Stimulated activated CD4-positive, alpha-beta T cell treated with anti-CD3 and anti-CD28 coated beads, TNF-alpha, amount 100 ng/mL, for 24 hours (primary cell): ENCODE results near the gene TBX10.
"Not testable (repeated sequence)": the region's sequence is repeated elsewhere in the genome, so short reads cannot be mapped to it uniquely, and the experiment has no call there.

ENCODE experiments used
- DNase-seq, 3 experiments: peaks; one replicate each; pipeline ENCODE4 v3.0.0-alpha.2; 2020; ENCODE audit warnings: low read depth in 3 of 3

TBX10 gene

DNA sequence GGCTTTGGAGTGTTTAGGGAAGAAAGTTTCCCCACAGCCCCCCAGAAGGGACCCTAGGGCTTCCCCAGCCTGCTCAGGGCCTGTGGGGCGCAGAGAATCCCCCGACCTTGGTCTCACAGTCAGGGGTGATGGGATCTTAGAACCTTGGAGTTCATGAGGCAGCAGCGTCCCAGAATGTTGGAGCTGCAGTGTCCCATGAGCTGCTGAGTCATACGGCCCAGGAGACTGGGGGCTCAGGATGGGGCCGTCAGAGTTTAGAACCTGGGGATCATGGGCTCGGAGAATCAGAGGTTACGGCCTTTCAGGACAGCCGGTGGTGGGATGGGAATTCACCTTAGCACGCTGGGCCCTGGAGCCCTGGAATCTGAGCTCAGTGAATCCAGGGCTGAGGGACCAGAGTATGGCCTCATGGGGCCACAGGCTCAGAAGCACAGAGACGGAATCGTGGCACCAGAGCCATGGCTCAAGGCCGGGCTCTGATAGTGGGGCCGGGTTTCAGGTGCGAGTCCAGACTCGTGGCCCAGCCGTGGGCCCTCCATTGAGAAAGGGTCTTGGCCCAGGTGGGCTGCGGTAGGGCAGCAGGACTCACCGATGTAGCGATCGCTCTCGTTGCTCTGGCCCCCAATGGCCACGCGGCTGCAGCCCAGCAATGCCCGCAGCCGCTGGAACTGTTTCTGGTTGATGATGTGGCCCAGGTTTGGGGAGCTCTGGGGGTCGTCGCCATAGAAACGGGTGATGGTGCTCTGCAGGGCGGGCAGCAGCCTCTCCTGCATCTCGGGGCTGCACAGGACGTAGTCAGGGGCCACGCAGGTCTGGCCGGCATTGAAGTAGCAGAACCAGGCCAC, 25.4 kb upstream of the TBX10 start:
- no peak for DNase-seq

DNA sequence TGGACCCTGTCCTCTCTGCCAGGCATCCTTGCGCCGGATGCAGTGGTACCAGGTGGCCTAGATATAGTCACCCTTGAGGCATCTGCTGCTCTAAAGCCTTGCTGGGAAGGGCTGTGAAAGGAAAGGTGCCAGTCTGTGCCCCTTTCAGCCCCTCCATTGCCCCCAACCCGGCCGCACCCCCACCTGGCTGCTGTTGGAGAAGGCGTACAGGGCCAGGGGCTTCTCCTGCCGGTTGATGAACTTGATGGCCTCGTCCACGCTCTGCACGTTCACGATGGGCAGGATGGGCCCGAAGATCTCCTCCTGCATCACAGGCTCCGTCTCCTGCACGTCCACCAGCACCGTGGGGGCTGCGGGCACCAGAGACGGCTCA, 24.6 kb upstream of the TBX10 start:
- DNase-seq = no peak

DNA sequence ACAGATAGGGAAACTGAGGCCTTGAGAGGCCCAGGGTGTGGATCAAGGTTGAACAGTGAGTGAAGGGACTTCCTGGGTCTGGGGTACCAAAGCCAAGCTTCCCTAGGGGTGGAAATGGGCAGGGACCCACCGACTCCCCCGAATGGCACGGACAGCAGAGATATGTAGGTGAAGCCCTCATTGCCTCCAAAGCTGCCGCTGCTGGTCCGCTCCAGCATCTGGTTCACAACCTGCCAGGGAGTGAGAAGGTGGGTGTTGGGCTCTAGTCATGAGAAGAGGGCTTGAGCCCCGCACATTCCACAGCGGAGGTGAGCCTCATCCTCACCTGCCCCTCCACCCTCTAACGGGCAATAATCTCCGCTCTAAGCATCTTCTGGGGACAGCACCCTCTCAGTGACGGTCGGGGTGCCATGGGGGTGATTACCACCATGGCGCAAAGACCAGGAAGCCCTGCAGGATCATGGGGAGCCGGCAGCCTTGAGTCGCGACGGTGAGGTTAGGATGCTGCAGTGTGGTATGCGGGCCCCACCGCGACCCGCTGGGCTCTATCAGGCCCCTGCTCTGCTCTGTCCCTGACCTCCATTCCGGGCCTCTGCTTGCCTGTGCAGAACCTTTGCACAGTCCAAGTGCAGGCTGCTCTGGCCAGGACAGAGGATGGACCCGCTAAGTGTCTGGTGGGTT, 24.1 kb upstream of the TBX10 start:
- no peak for DNase-seq

DNA sequence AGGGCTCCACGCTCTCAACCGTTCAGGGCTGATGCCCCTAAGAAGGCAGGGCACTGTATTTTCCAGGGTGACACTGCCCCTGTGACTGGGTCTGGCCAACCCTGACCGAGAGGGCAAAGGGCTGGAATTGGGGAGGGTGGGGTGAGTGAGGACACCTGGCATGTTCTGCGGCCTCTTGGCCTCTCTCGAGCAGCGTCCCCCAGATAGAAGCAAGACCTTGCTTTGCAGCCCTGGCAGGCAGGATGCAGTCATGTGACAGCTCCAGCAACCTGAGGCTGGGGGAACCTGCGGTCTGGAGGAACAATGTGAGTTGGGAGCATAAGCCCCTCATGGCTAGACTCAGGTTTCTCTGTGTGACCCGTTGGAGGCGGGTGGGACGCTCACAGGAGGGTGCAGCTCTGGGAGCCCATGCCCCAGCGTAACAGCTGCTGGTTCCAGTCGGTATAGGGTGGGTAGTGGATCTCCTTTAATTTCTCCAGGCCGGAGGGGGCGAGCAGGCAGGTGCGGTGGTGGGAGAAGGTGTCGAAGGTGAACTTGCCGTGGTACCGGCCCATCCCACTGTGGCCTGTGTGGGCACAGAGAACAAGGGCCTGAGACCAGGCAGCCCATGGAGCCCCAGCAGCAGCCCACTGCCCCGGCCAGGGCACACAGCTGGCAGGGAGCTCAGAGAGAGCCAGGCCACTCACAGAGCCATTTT, 23.4 kb upstream of the TBX10 start:
- no peak for DNase-seq

DNA sequence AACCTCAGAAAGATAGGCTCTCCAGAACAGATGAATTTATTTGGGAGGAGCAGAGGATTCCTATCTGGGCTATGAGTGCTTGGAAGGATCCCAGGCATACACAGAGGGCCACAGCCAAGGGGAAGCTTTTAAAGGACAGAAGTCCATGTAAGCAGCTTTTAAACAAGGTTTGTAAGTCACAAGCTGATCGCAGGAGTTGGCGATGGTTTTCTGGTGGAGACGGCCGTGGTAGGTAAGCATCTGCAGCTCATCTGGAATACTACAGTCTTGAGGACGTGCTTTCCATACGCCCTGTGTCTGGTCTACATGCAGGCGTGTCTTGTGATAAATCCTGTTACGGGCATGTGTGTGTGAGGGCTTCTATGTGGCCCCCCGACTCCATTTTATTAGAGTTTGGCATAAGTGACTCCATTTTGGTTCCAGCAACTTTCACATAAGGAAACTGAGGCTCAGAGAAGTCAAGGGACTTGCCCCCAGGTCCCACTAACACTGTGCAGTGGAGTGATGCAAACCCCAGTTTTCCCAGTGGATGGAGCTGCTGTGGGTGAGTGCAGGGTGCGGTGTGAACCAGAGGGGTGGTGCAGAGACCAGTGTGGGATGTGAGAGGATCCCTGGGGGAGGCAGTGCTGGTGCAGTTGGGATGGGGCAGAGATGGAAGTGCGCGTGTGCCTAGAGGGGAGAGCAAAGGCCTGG, 22.7 kb upstream of the TBX10 start:
- DNase-seq = no peak

DNA sequence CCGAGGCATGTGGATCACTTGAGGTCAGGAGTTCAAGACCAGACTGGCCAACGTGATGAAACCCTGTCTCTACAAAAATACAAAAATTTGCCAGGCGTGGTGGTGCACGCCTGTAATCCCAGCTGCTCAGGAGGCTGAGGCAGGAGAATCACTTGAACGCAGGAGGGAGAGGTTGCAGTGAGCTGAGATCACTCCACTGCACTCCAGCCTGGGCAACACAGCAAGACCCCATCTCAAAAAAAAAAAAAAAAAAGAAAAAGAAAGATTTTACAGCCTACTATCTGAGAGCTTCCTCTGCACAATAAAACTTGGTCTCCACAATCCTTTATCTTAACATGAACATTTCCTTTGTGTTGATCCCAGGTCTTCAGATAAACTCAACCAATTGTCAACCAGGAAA, 21.2 kb upstream of the TBX10 start:
- not testable (repeated sequence) for DNase-seq

DNA sequence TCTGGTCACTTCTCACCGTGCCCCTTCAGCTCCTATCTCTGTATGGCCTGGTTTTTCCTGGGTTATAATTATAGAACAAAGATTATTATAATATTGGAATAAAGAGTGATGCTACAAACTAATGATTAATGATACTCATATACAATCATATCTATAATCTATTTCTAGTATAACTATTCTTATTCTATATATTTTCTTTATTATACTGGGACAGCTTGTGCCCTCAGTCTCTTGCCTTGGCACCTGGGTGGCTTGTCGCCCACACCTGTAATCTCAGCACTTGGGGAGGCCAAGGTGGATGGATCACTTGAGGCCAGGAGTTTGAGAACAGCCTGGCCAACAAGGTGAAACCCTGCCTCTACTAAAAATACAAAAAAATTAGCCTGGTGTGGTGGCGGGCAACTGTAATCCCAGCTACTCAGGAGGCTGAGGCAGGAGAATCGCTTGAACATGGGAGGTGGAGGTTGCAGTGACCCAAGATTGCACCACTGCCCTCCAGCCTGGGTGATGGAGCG, 20.1 kb upstream of the TBX10 start:
- DNase-seq = not testable (repeated sequence)

DNA sequence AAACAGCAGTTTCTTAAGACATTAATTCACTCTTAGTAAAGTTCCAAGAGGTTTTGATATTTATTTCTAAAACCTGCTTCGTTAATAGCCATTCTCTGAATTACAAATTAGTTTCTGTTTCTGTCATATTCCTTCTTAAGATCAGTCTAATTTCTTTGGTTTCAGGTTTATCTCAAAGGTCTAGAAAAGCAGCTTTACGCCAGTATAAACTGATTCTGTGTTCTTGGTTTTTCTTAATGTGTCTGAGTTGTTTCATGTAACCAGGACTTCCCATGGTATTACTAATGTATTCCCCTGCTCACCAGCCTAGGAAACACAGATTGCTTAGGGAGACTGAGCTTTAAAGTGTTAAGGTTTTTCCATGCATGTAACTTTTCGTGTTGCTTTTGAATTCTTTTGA, 17.7 kb upstream of the TBX10 start:
- DNase-seq = no peak

DNA sequence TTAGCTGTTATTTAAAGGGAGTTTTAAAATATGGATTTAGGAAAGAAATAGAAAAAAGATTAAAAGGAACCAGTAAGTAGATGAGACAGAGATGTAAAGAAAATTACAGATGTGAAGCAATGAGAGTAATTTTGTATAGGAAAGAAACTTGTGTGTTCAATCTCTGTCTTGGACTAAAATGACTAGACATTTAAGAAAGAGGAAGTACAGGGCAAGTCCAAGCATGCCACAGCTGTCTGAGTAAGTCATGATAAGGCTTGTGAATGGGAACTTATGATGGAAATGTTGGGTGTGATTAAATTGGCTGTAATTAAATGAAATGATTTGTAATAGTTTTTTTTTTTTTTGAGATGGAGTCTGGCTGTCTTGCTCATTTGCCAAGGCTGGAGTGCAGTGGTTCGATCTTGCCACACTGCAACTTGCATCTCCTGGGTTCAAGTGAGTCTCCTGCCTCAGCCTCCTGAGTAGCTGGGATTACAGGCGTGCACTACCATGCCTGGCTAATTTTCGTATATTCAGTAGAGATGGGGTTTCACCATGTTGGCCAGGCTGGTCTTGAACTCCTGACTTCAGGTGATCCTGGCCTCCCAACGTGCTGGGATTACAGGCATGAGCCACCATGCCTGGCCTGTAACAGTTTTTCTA, 16.8 kb upstream of the TBX10 start:
- DNase-seq = no peak

DNA sequence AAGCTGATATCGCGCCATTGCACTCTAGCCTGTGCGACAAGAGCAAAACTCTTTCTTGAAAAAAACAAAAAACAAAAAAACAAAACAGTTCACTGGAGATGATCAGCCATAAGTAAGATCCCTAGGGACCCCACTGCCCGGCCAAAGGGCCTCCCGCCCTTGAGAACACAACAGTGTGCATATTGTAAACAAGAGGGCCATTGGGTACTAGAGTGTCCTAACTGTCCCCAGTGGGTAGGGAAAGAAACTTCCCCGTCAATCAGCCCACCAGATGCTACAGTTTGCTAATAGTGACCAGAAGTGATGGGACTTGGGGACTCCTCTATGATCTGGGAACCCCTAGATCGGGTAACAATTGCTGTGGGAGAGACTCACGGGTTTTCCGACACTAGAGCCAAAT, 14.7 kb upstream of the TBX10 start:
- DNase-seq = no peak

DNA sequence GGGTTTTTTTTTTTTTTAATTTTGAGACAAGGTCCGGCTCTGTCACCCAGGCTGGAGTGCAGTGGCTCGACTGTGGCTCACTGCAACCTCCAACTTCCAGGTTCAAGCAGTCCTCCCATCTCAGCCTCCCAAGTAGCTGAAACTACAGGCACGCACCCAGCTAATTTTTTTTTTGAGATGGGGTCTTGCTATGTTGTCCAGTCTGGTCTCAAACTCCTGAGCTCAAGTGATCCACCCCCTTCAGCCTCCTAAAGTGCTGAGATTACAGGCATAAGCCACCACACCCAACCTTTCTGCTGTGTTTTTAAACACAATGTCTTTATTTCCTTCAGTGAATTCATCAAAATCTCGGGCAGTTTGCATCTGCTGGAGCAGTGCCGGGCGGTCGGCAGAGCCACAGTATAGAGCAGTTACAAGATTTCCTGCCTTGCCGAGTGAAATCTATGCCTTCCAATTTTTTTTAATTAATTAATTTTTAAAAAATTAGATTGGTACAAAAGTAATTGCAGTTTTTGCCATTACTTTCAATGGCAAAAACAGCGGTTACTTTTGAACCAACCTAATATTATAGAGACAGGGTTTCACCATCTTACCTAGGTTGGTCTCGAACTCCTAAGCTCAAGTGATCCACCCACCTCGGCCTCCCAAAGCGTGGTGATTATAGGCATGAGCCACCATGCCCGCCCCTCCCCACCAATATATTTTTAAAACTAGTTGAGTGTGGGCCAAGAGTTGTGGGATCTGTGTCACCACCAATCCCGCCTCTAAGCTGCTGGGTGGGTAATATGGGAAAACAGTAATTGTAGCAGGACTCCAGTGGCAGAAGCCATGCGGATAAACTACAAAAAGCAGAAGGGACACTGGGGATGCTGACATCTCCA, 13.6 kb upstream of the TBX10 start:
- no peak for DNase-seq

DNA sequence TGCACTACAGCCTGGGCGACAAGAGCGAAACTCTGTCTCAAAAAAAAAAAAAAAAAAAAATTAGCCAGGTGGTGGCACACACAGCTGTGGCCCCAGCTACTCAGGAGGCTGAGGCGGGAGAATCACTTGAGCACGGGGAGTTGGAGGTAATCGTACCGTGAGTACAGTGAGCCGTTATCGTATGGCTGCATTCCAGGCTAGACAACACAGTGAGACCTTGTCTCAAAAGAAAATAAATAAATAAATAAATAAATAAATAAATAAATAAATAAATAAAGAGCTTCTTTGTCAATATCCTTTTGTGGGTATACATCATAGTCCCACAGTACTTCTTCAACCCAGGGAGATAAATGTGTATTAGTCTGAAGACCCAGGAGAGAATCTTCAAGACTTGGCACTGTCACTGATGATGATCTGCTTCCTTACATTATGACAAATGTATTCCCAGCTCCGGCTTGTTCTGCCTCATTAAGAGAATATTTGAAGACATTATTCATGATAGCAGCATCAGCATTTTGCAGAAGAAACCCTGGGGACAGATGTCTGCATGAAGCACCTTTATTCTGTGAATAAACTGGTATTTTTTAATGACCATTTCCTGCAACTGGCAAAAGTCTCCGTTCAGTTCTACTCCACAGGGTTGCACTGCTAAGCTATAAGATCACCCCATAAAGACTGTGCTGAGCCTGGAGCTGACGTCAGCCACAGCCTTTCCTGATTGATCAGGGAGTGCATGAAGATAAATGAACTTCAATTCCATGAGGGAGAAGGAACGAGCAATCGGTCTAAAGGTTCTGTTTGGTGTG, 12.6 kb upstream of the TBX10 start:
- DNase-seq = no peak

DNA sequence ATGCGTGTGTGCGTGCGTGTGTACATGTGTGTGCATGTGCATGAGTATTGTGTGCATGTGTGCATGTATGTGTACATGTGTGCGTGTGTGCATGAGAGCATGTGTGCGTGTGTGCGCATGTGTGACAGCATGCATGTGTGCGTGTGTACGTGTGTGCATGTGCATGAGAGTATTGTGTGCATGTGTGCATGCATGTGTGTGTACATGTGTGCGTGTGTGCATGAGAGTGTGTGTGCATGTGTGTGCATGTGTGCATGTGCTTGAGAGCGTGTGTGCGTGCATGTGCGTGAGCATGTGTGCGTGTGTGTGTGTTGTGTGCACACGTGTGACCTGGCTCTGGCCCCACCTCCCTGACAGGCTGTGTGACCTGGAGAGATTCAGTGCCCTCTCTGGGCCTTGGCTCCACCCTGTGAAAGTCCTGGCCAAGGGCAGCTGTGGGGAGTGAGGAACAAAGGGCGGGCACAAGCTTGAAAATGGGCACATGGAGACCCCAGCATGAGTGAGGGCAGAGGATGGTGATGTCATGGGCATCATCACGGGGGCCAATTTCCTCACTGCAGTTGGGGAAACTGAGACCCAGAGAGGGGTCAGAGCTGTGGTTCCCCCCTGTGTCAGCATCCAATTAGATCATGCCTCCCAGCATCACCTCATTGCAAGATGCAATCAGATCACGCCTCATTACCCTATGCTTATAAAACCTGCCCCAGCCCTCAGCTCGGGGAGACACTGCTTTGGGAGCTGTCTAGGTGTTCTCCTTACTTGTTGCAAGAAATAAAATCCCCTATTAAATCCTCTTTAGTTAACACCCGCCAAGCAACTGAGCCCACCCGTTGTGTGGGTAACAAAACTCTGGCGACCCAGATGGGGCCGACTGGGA, 10.3 kb upstream of the TBX10 start:
- DNase-seq = no peak

DNA sequence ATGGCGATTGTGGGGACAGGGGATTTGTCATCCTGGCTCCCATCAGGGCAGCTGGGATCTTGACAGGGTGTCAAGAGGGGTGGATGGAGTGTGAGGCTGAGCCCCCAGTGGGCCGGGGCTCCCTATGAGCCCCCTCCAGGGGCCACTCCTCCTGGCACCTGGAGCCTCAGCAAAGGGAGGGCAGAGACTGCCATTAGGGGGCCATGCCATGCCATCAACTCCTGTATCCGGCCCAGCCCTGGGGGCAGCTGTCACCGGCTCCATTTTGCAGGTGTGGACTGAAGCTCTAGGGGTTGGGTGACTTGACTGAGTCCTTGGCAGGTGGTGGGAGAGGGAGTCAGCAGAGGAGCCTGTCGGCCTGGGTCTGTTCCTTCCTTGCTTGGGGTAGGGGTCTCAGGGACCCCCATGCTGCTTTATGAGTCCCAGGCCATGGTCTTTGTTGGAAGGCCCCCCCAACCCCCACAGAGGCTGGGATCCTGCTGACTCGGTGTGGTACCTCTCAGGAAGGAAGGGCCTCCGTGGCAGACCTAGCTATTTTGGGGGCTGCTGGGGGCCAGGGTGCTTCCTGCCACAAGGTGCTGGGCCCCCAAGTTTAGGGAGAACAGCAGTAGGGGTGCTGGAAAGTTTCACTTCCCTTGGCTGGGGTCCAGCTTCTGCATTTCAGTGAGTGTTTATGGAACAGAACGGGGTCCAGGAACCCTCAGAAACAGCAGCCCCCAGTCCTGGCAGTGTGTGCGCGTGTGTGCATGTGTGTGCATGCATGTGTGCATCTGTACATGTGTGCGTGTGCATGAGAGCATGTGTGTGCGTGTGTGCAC, 9.4 kb upstream of the TBX10 start:
- DNase-seq = no peak

DNA sequence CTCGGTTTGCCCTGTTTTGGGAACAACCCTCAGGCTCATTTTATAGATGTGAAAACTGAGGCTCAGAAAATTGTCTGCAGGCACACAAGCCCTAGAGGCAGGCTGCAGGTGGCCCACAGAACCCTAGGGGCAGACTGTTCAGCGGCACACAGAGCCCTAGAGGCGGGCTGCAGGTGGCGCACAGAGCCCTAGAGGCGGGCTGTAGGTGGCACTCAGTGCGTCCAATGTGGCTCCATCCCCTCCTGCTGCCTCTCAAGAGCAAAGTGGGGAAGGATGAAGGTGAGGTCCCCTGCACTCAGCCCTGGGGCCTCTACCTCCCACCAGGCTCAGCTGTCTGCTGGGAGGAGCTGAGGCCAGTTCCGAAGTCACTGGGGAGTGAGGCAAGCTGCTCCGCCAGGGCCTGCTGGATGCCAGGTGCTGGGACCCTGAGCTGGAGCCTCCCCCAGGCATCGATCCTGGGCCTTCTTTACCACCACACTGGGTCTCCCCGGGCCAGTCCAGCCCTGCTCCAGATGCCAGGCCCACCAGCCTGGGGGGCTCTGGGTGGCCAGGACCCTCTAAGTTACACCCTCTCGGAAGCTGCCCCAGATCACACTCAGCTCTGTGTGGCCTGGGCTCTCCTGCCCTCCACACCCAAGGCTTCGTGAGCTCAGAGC, 8.7 kb upstream of the TBX10 start:
- DNase-seq = peak in 1 of 3 experiments; percentile 47

DNA sequence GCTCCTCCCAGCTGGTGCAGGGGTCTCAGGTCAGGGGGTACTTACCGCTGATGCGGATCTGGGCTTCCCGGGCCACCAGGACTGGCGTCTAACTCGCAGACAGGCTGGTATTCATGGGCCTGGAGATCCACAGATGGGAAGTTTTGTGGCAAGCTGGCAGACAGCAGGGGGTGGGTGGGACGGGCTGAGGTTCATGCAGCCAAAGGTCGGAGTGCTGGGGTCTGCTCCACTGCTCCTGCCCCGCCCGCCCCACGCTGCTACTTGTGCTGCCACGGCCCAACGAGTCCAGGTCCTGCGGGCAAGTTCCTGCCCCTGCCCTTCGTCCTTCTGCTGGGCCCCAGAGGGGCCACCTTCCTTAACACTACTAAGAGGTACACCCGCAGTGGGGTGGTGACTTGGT, 7.9 kb upstream of the TBX10 start:
- no peak for DNase-seq
